ENCODE measurements around the gene RSPO3.

DNA sequence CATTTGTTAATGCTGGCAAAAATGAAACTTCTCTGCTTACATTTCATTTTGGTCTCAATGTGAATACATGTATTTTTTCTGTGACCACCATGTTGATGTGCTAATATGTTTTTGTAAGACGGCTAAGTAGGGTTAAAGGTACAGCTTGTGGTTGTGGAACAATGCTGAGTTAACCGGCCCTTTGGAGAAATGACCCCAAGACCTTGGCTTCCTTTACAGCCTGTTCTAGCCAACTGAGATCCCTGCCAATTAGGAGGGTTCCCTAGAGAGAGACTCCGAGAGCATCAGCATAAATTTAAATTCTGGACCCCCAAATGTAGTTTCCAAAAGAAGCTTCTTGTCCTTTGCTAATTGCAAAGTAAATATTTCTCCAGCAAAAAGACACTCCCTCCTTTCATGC, 44.4 kb downstream of the RSPO3 start:
- TF ChIP-seq, protein P1, sequence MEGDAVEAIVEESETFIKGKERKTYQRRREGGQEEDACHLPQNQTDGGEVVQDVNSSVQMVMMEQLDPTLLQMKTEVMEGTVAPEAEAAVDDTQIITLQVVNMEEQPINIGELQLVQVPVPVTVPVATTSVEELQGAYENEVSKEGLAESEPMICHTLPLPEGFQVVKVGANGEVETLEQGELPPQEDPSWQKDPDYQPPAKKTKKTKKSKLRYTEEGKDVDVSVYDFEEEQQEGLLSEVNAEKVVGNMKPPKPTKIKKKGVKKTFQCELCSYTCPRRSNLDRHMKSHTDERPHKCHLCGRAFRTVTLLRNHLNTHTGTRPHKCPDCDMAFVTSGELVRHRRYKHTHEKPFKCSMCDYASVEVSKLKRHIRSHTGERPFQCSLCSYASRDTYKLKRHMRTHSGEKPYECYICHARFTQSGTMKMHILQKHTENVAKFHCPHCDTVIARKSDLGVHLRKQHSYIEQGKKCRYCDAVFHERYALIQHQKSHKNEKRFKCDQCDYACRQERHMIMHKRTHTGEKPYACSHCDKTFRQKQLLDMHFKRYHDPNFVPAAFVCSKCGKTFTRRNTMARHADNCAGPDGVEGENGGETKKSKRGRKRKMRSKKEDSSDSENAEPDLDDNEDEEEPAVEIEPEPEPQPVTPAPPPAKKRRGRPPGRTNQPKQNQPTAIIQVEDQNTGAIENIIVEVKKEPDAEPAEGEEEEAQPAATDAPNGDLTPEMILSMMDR (conservative IDR thresholded peaks at IDR 0.05; ENCODE audit: low read depth, low read length) = no peak
- no peak for TF ChIP-seq EZH2phosphoT487 (IDR thresholded peaks at IDR 0.05; ENCODE audit: borderline replicate concordance, low read length)

All from PC-3 (cell line).